Measurements from ENCODE around the gene C1QTNF8.

The C1QTNF8 gene

DNA sequence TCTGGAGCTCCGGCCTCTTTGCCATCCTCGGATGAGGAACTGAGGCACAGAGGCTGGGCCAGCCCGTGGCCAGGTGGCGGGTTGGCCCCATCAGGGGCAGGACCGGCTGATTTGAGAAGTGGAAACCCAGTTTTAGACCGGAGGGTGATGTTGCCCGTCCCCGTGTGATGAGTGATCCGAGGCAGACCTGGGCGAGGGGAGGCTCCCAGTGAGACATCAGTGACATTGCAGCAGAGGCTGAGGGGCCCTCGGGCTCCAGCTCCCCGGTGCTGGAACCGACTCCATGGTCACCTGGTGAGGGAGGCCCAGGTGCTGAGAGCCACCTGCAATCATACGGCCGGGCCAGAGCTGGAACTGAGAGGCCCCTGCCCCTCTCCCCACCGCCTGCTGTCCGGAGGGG lies 30.0 kb upstream of the C1QTNF8 start:
- no peaks in the 10 kb centered on the region for H3K4me1 ChIP-seq (ENCODE audit: low read depth, poor library complexity, severe bottlenecking)
- no peaks in the 10 kb centered on the region for H4K20me1 ChIP-seq (ENCODE audit: insufficient read depth)
- TF ChIP-seq, protein P1, sequence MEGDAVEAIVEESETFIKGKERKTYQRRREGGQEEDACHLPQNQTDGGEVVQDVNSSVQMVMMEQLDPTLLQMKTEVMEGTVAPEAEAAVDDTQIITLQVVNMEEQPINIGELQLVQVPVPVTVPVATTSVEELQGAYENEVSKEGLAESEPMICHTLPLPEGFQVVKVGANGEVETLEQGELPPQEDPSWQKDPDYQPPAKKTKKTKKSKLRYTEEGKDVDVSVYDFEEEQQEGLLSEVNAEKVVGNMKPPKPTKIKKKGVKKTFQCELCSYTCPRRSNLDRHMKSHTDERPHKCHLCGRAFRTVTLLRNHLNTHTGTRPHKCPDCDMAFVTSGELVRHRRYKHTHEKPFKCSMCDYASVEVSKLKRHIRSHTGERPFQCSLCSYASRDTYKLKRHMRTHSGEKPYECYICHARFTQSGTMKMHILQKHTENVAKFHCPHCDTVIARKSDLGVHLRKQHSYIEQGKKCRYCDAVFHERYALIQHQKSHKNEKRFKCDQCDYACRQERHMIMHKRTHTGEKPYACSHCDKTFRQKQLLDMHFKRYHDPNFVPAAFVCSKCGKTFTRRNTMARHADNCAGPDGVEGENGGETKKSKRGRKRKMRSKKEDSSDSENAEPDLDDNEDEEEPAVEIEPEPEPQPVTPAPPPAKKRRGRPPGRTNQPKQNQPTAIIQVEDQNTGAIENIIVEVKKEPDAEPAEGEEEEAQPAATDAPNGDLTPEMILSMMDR (conservative IDR thresholded peaks at IDR 0.05; ENCODE audit: low read depth, low read length), result no peak
- no peaks in the 10 kb centered on the region for H3K36me3 ChIP-seq (ENCODE audit: insufficient read depth)
- H2AFZ ChIP-seq (ENCODE audit: low read depth), result no peak overlapping the region
- H3K79me2 ChIP-seq (ENCODE audit: insufficient read depth, low read depth), result no peaks in the 10 kb centered on the region
- H3K4me2 ChIP-seq, result no peak overlapping the region
- no peak overlapping the region for H3K9ac ChIP-seq
- H3K27me3 ChIP-seq (ENCODE audit: insufficient read depth, low read depth), result peaks cover 93% of the 10 kb centered on the region
- no peak overlapping the region for H3K4me3 ChIP-seq (IDR thresholded peaks at IDR 0.05; ENCODE audit: insufficient read depth, low read depth, low read length)
- H3K27ac ChIP-seq, result no peak overlapping the region

DNA sequence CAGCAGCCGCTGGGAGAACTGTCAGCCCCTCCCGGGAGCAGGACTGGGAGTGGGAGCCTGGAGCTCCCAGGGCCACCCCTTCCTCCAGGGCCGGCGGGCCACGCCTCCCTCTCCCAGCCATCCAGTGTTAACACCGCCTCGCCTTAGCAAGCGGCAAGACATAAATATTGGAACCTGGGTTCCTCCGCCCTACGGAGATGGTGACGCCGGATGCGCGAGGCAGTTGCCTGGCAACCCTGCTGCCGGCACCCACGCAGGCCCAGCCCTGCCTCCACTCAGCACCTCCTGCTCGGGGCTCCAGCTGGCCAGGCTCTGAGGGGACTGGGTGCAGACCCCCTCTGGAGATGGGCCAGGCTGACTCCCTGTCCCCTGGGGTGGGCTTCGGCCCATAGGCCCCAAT lies 29.4 kb upstream of the C1QTNF8 start:
- H3K27ac ChIP-seq, result no peak overlapping the region
- TF ChIP-seq, protein P1 (conservative IDR thresholded peaks at IDR 0.05; ENCODE audit: low read depth, low read length), result no peak
- no peaks in the 10 kb centered on the region for H3K79me2 ChIP-seq (ENCODE audit: insufficient read depth, low read depth)
- peaks cover 97% of the 10 kb centered on the region for H3K27me3 ChIP-seq (ENCODE audit: insufficient read depth, low read depth)
- H2AFZ ChIP-seq (ENCODE audit: low read depth), result no peak overlapping the region
- H3K4me1 ChIP-seq (ENCODE audit: low read depth, poor library complexity, severe bottlenecking), result peaks cover under 1% of the 10 kb centered on the region
- H3K4me2 ChIP-seq, result no peak overlapping the region
- H3K4me3 ChIP-seq (IDR thresholded peaks at IDR 0.05; ENCODE audit: insufficient read depth, low read depth, low read length), result no peak overlapping the region
- H3K9ac ChIP-seq, result no peak overlapping the region
- H3K36me3 ChIP-seq (ENCODE audit: insufficient read depth), result no peaks in the 10 kb centered on the region
- H4K20me1 ChIP-seq (ENCODE audit: insufficient read depth), result no peaks in the 10 kb centered on the region

- H3K4me2 ChIP-seq, result no peak overlapping the region
- peaks cover 97% of the 10 kb centered on the region for H3K27me3 ChIP-seq (ENCODE audit: insufficient read depth, low read depth)
- no peak overlapping the region for H3K4me3 ChIP-seq (IDR thresholded peaks at IDR 0.05; ENCODE audit: insufficient read depth, low read depth, low read length)
- H3K79me2 ChIP-seq (ENCODE audit: insufficient read depth, low read depth), result no peaks in the 10 kb centered on the region
- no peak overlapping the region for H3K27ac ChIP-seq
- H3K9ac ChIP-seq, result no peak overlapping the region
- H2AFZ ChIP-seq (ENCODE audit: low read depth), result no peak overlapping the region
- TF ChIP-seq, protein P1 (conservative IDR thresholded peaks at IDR 0.05; ENCODE audit: low read depth, low read length), result no peak
- peaks cover 8% of the 10 kb centered on the region for H3K4me1 ChIP-seq (ENCODE audit: low read depth, poor library complexity, severe bottlenecking)
- no peaks in the 10 kb centered on the region for H3K36me3 ChIP-seq (ENCODE audit: insufficient read depth)
- no peaks in the 10 kb centered on the region for H4K20me1 ChIP-seq (ENCODE audit: insufficient read depth)
Measured at GRCh38 chr16:1124795-1125194, 28.8 kb upstream of the C1QTNF8 start.

GRCh38 chr16:1124291-1124690 lies 28.2 kb upstream of the C1QTNF8 start:
- no peak overlapping the region for H3K4me3 ChIP-seq (IDR thresholded peaks at IDR 0.05; ENCODE audit: insufficient read depth, low read depth, low read length)
- no peak overlapping the region for H3K9ac ChIP-seq
- H3K27ac ChIP-seq, result no peak overlapping the region
- TF ChIP-seq, protein P1 (conservative IDR thresholded peaks at IDR 0.05; ENCODE audit: low read depth, low read length), result no peak
- no peak overlapping the region for H2AFZ ChIP-seq (ENCODE audit: low read depth)
- peaks cover 97% of the 10 kb centered on the region for H3K27me3 ChIP-seq (ENCODE audit: insufficient read depth, low read depth)
- peaks cover 10% of the 10 kb centered on the region for H3K4me1 ChIP-seq (ENCODE audit: low read depth, poor library complexity, severe bottlenecking)
- H3K4me2 ChIP-seq, result no peak overlapping the region
- H3K79me2 ChIP-seq (ENCODE audit: insufficient read depth, low read depth), result no peaks in the 10 kb centered on the region
- H3K36me3 ChIP-seq (ENCODE audit: insufficient read depth), result no peaks in the 10 kb centered on the region
- H4K20me1 ChIP-seq (ENCODE audit: insufficient read depth), result no peaks in the 10 kb centered on the region

Measured in KMS-11 (cell line).